Loucy (cell line): ENCODE data around the gene TRAPPC3L.
"Not testable (repeated sequence)": the region's sequence is repeated elsewhere in the genome, so short reads cannot be mapped to it uniquely, and the experiment has no call there.

ENCODE experiments used
- H2AFZ ChIP-seq: fragments of 200-600 bp; sonication (generic); 2 replicates; pipeline ENCODE4 v1.6.0; 2016; ENCODE audit warnings: antibody characterized with exemption, mild to moderate bottlenecking, low read length, moderate library complexity
- H3F3A ChIP-seq: fragments of 200-600 bp; 2 replicates; pipeline ENCODE4 v1.6.0; 2016; ENCODE audit warnings: antibody characterized with exemption, low read depth, mild to moderate bottlenecking
- H3K27me3 ChIP-seq: fragments of 200-600 bp; sonication (generic); 2 replicates; pipeline ENCODE4 v1.6.1; 2014; ENCODE audit warnings: low read length, mild to moderate bottlenecking; ENCODE audit not compliant: insufficient read depth, poor library complexity, severe bottlenecking
- H3K36me3 ChIP-seq: fragments of 200-600 bp; sonication (generic); 2 replicates; pipeline ENCODE4 v1.6.1; 2016; ENCODE audit warnings: low read length; ENCODE audit not compliant: insufficient read depth
- H3K4me1 ChIP-seq: fragments of 200-600 bp; sonication (generic); 2 replicates; pipeline ENCODE4 v1.5.1; 2014; ENCODE audit warnings: low read length, mild to moderate bottlenecking; ENCODE audit not compliant: insufficient read depth, poor library complexity, severe bottlenecking
- H3K4me2 ChIP-seq: fragments of 200-600 bp; sonication (generic); 2 replicates; pipeline ENCODE4 v1.6.0; 2014; ENCODE audit warnings: antibody characterized with exemption, low read length, low read depth, mild to moderate bottlenecking; ENCODE audit not compliant: poor library complexity, severe bottlenecking
- H3K4me3 ChIP-seq: fragments of 200-600 bp; sonication (generic); 2 replicates; pipeline ENCODE4 v1.5.1; 2014; ENCODE audit warnings: low read length, mild to moderate bottlenecking, mixed read lengths; ENCODE audit not compliant: poor library complexity, severe bottlenecking
- H3K79me2 ChIP-seq: fragments of 200-600 bp; sonication (generic); 2 replicates; pipeline ENCODE4 v1.6.1; 2014; ENCODE audit warnings: low read length; ENCODE audit not compliant: insufficient read depth
- H3K9ac ChIP-seq: fragments of 200-600 bp; sonication (generic); 2 replicates; pipeline ENCODE4 v1.6.0; 2014; ENCODE audit warnings: mild to moderate bottlenecking, low read depth, low read length, moderate library complexity; ENCODE audit not compliant: poor library complexity, severe bottlenecking
- H3K9me2 ChIP-seq: fragments of 200-600 bp; sonication (generic); replicated peaks from 2 replicates; pipeline ENCODE4 v1.6.1; 2016; ENCODE audit warnings: low read depth, low read length, mixed read lengths
- H3K9me3 ChIP-seq: fragments of 200-600 bp; sonication (generic); 2 replicates; pipeline ENCODE4 v1.6.1; 2014; ENCODE audit warnings: mild to moderate bottlenecking, antibody characterized with exemption, low read length, low read depth; ENCODE audit not compliant: insufficient read depth
- H4K20me1 ChIP-seq: fragments of 200-600 bp; sonication (generic); 2 replicates; pipeline ENCODE4 v1.6.0; 2014; ENCODE audit warnings: antibody characterized with exemption, low read length, mild to moderate bottlenecking; ENCODE audit not compliant: insufficient read depth, poor library complexity, severe bottlenecking
- EZH2phosphoT487 ChIP-seq: fragments of 200-600 bp; IDR thresholded peaks from 2 replicates; pipeline ENCODE4 v1.6.1; 2018; ENCODE audit warnings: antibody characterized with exemption, mild to moderate bottlenecking, moderate library complexity, borderline replicate concordance
- TF ChIP-seq, protein P1 (sequence below): fragments of 200-600 bp; sonication (generic); conservative IDR thresholded peaks from 2 replicates; pipeline ENCODE4 v1.5.1; 2014; ENCODE audit warnings: mild to moderate bottlenecking, antibody characterized with exemption, low read length

TRAPPC3L gene

GRCh38 chr6:116500969-116501433 is 44.5 kb downstream of the TRAPPC3L start:
- Histone ChIP-seq H3K9me2 (no peaks in the 10 kb centered on the region), H2AFZ (no peak overlapping the region), H3K9ac (no peak overlapping the region), H3F3A (no peaks in the 10 kb centered on the region), H3K27me3 (no peaks in the 10 kb centered on the region), H3K36me3 (no peaks in the 10 kb centered on the region), H4K20me1 (no peaks in the 10 kb centered on the region), H3K79me2 (no peaks in the 10 kb centered on the region), H3K4me2 (no peak overlapping the region), H3K4me3 (no peak overlapping the region), H3K9me3 (no peaks in the 10 kb centered on the region), H3K4me1 (peaks cover 4% of the 10 kb centered on the region)
- TF ChIP-seq, protein P1, sequence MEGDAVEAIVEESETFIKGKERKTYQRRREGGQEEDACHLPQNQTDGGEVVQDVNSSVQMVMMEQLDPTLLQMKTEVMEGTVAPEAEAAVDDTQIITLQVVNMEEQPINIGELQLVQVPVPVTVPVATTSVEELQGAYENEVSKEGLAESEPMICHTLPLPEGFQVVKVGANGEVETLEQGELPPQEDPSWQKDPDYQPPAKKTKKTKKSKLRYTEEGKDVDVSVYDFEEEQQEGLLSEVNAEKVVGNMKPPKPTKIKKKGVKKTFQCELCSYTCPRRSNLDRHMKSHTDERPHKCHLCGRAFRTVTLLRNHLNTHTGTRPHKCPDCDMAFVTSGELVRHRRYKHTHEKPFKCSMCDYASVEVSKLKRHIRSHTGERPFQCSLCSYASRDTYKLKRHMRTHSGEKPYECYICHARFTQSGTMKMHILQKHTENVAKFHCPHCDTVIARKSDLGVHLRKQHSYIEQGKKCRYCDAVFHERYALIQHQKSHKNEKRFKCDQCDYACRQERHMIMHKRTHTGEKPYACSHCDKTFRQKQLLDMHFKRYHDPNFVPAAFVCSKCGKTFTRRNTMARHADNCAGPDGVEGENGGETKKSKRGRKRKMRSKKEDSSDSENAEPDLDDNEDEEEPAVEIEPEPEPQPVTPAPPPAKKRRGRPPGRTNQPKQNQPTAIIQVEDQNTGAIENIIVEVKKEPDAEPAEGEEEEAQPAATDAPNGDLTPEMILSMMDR, result no peak
- TF ChIP-seq EZH2phosphoT487, result no peak

DNA sequence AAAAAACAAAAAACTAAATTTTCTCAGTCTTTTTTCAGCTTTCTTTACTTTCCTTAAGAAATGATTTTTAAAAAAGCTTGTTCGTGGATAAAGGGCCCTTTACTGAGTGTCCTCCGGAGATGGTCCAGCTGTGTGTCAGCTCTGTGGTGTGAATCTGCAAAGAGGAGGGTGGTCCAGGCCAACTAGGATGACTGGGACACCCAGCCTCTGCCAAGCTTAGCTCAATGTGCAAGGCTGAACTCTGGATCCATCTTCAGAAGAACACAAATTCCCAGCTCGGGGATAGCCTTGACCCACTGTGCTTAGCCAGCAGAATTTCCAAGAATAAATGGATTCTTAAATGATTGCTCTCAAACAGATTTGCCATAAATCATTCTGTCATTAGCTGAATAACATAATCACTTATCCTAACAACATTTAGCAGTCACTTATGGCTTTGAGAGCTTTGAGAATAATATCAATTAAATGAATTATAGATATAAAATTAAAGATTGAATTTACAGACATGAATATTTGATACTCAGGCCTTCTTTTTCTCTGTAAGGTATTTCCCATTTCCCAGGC is 48.3 kb downstream of the TRAPPC3L start:
- H2AFZ ChIP-seq, result no peak overlapping the region
- no peaks in the 10 kb centered on the region for H3K79me2 ChIP-seq
- TF ChIP-seq, protein P1, result no peak
- no peak for TF ChIP-seq EZH2phosphoT487
- H4K20me1 ChIP-seq, result no peaks in the 10 kb centered on the region
- H3K4me1 ChIP-seq, result peaks cover 4% of the 10 kb centered on the region
- H3F3A ChIP-seq, result no peaks in the 10 kb centered on the region
- no peak overlapping the region for H3K4me2 ChIP-seq
- no peak overlapping the region for H3K4me3 ChIP-seq
- no peaks in the 10 kb centered on the region for H3K9me3 ChIP-seq
- H3K27me3 ChIP-seq, result no peaks in the 10 kb centered on the region
- H3K36me3 ChIP-seq, result no peaks in the 10 kb centered on the region
- H3K9me2 ChIP-seq, result no peaks in the 10 kb centered on the region
- H3K9ac ChIP-seq, result no peak overlapping the region

GRCh38 chr6:116495161-116495560 is 50.3 kb downstream of the TRAPPC3L start:
- H3K9me3 ChIP-seq, H3K79me2 ChIP-seq, H3K36me3 ChIP-seq, H4K20me1 ChIP-seq, H3K27me3 ChIP-seq, H3K9me2 ChIP-seq, H3K9ac ChIP-seq, H2AFZ ChIP-seq, H3K4me2 ChIP-seq, H3F3A ChIP-seq, H3K4me1 ChIP-seq, H3K4me3 ChIP-seq: not testable (repeated sequence)

DNA sequence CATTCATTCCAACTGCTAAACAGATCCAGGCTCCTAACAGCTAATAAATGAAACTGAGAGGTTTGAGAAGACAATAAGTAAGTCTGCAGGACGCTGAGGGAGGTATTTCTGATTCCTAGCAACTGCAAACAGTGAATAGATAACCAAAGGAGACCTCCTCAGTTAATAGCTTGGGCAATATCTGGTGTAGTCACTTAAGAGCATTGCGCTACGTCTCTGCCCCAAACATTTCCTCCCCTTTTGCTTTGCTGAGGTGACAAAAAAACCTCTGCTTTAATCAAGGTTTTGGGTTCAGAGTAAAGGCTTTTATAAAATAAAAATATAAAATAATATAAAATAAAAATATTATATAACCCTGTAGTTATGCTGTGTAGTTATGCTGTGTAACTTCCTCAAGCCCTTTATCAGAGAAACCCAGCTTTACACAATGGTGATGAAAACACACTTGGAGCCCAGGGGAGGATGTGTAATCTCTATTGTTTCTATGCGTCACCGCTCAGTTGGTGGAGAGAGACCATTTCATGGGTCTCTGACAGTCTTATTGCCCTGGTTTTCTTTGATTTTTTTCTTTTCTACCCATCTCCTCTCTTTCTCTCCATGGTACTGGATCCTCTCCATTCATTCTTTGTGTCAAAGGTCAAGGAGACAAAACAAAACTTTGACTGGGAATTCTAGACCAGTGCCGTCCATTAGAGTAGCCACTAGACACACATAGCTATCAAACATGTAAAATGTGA is 53.0 kb downstream of the TRAPPC3L start:
- no peaks in the 10 kb centered on the region for H3K27me3 ChIP-seq
- no peak overlapping the region for H3K9ac ChIP-seq
- H3K79me2 ChIP-seq, result no peaks in the 10 kb centered on the region
- no peaks in the 10 kb centered on the region for H4K20me1 ChIP-seq
- no peak overlapping the region for H3K4me2 ChIP-seq
- no peaks in the 10 kb centered on the region for H3K36me3 ChIP-seq
- no peaks in the 10 kb centered on the region for H3K9me2 ChIP-seq
- no peak overlapping the region for H3K4me3 ChIP-seq
- no peaks in the 10 kb centered on the region for H3K9me3 ChIP-seq
- TF ChIP-seq, protein P1, result no peak
- TF ChIP-seq EZH2phosphoT487, result no peak
- H3K4me1 ChIP-seq, result no peaks in the 10 kb centered on the region
- no peak overlapping the region for H2AFZ ChIP-seq
- H3F3A ChIP-seq, result no peaks in the 10 kb centered on the region
